PC-9 (cell line): ENCODE results near the gene MACROH2A1. TPM values are rescaled to one million over a fixed set of nuclear protein-coding genes. Genes with fewer than 3 reads are reported as not detected.

ENCODE experiments used
- BruUV-seq: library from RNA; stranded (reverse); fragments of 400-500 nt; replicated peaks from 2 replicates; lab custom pipeline; 2021; lab: Mats Ljungman, UMichigan
- CTCF ChIA-PET: fragments of 300-600 bp; sonication (Branson Sonifier 250); formaldehyde crosslinking; loops from one replicate; lab custom pipeline; 2022; ENCODE audit warnings: antibody characterized with exemption; lab: Charles Lee
- POLR2A ChIA-PET: fragments of 300-600 bp; sonication (Branson Sonifier 250); formaldehyde crosslinking; loops from one replicate; lab custom pipeline; 2022; ENCODE audit warnings: antibody characterized with exemption; ENCODE audit not compliant: unreplicated experiment; lab: Charles Lee
- DNase-seq, 2 experiments: peaks; one replicate each; pipeline versions ENCODE4 v3.0.0 to v3.0.0-alpha.2; 2015 to 2022; ENCODE audit warnings: mixed read lengths in 1 of 2
- H2AFZ ChIP-seq: fragments of 200-600 bp; sonication (generic); 2 replicates; pipeline ENCODE4 v1.8.1; 2017; ENCODE audit warnings: antibody characterized with exemption
- H3F3A ChIP-seq: fragments of 200-600 bp; sonication (generic); 2 replicates; pipeline ENCODE4 v1.8.1; 2017; ENCODE audit warnings: antibody characterized with exemption, mild to moderate bottlenecking, low read depth; ENCODE audit not compliant: insufficient read depth
- H3K27ac ChIP-seq: fragments of 200-600 bp; sonication (generic); 2 replicates; pipeline ENCODE4 v1.6.1; 2016; ENCODE audit warnings: mixed run types
- H3K27me3 ChIP-seq: fragments of 200-600 bp; sonication (generic); 2 replicates; pipeline ENCODE4 v1.6.1; 2016; ENCODE audit warnings: low read depth, mixed run types; ENCODE audit not compliant: insufficient read depth
- H3K36me3 ChIP-seq: fragments of 200-600 bp; sonication (generic); 2 replicates; pipeline ENCODE4 v1.6.1; 2016; ENCODE audit warnings: low read depth, mixed run types
- H3K4me1 ChIP-seq: fragments of 200-600 bp; sonication (generic); replicated peaks from 2 replicates; pipeline ENCODE4 v1.6.1; 2016; ENCODE audit warnings: mixed run types; ENCODE audit not compliant: insufficient read depth
- H3K4me2 ChIP-seq: fragments of 200-600 bp; sonication (generic); 2 replicates; pipeline ENCODE4 v1.6.1; 2017; ENCODE audit warnings: mixed run types
- H3K4me3 ChIP-seq: fragments of 200-600 bp; sonication (generic); 2 replicates; pipeline ENCODE4 v1.6.1; 2016; ENCODE audit warnings: mixed run types
- H3K79me2 ChIP-seq: fragments of 200-600 bp; sonication (generic); 2 replicates; pipeline ENCODE4 v1.6.1; 2017; ENCODE audit warnings: low read depth, mixed run types
- H3K9me2 ChIP-seq: fragments of 200-600 bp; sonication (generic); 2 replicates; pipeline ENCODE4 v1.8.1; 2017; ENCODE audit warnings: mild to moderate bottlenecking; ENCODE audit not compliant: insufficient read depth
- H3K9me3 ChIP-seq: fragments of 200-600 bp; sonication (generic); 2 replicates; pipeline ENCODE4 v1.8.1; 2016; ENCODE audit warnings: low read depth; ENCODE audit not compliant: insufficient read depth
- H4K20me1 ChIP-seq: fragments of 200-600 bp; sonication (generic); 2 replicates; pipeline ENCODE4 v1.8.1; 2017; ENCODE audit not compliant: insufficient read depth
- EZH2 ChIP-seq: fragments of 200-600 bp; sonication (generic); IDR thresholded peaks from 2 replicates; pipeline ENCODE4 v1.8.0; 2017; ENCODE audit warnings: antibody characterized with exemption, low read depth
- intact Hi-C: fragments of 100-400 bp; cut with micrococcal nuclease; formaldehyde crosslinking; loops from one replicate; pipeline ENCODE4 v1.10.0; 2022; ENCODE audit not compliant: unreplicated experiment
- total RNA-seq: library from RNA; stranded (reverse); gene quantifications from 2 replicates; pipeline ENCODE4 v1.2.3, GENCODE V29; 2021
- TF ChIP-seq, protein P1 (sequence below): fragments of 200-600 bp; sonication (generic); conservative IDR thresholded peaks from 2 replicates; pipeline ENCODE4 v1.6.1; 2017; ENCODE audit warnings: mixed run types, antibody characterized with exemption, mild to moderate bottlenecking, moderate library complexity

MACROH2A1 gene
- total RNA-seq, 1 experiment from 2014 or later = 223 TPM

- Histone ChIP-seq H3K4me3 (no peak overlapping the region), H3K4me2 (no peak overlapping the region), H4K20me1 (no peaks in the 10 kb centered on the region), H2AFZ (no peak overlapping the region), H3K4me1 (peaks cover 4% of the 10 kb centered on the region; the same call in 1 of the 2 replicates), H3K79me2 (no peaks in the 10 kb centered on the region), H3K9me3 (no peaks in the 10 kb centered on the region), H3K36me3 (no peaks in the 10 kb centered on the region), H3K9me2 (no peaks in the 10 kb centered on the region), H3F3A (no peaks in the 10 kb centered on the region; the same call in 1 of the 2 replicates), H3K27ac (no peak overlapping the region), H3K27me3 (no peaks in the 10 kb centered on the region)
- no peak for DNase-seq
- BruUV-seq = no TSS peak
- CTCF ChIA-PET = no interaction called here
- TF ChIP-seq, protein P1, sequence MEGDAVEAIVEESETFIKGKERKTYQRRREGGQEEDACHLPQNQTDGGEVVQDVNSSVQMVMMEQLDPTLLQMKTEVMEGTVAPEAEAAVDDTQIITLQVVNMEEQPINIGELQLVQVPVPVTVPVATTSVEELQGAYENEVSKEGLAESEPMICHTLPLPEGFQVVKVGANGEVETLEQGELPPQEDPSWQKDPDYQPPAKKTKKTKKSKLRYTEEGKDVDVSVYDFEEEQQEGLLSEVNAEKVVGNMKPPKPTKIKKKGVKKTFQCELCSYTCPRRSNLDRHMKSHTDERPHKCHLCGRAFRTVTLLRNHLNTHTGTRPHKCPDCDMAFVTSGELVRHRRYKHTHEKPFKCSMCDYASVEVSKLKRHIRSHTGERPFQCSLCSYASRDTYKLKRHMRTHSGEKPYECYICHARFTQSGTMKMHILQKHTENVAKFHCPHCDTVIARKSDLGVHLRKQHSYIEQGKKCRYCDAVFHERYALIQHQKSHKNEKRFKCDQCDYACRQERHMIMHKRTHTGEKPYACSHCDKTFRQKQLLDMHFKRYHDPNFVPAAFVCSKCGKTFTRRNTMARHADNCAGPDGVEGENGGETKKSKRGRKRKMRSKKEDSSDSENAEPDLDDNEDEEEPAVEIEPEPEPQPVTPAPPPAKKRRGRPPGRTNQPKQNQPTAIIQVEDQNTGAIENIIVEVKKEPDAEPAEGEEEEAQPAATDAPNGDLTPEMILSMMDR = no peak
- TF ChIP-seq EZH2 = no peak
- intact Hi-C loops = no loop called here
- POLR2A ChIA-PET = no interaction called here
Measured at GRCh38 chr5:135313405-135313804, 85.6 kb downstream of the MACROH2A1 start.

GRCh38 chr5:135312255-135312935 is 86.6 kb downstream of the MACROH2A1 start:
- BruUV-seq = no TSS peak
- H3K9me3 ChIP-seq = no peaks in the 10 kb centered on the region
- H3K4me2 ChIP-seq = no peak overlapping the region
- POLR2A ChIA-PET = interaction anchor here (0.7 kb wide), 1 partner anchor 383 kb away, joined by 8 read pairs; no protein-coding TSS in a partner anchor
- TF ChIP-seq, protein P1 = no peak
- TF ChIP-seq EZH2 = no peak
- CTCF ChIA-PET = no interaction called here
- no peaks in the 10 kb centered on the region for H3K79me2 ChIP-seq
- H2AFZ ChIP-seq = no peak overlapping the region
- no peaks in the 10 kb centered on the region; the same call in 1 of the 2 replicates for H3F3A ChIP-seq
- no peak overlapping the region for H3K4me3 ChIP-seq
- H3K27ac ChIP-seq = no peak overlapping the region
- peaks cover 8% of the 10 kb centered on the region; the same call in 1 of the 2 replicates for H3K4me1 ChIP-seq
- H3K27me3 ChIP-seq = no peaks in the 10 kb centered on the region
- H3K9me2 ChIP-seq = no peaks in the 10 kb centered on the region
- H4K20me1 ChIP-seq = no peaks in the 10 kb centered on the region
- no peak for DNase-seq
- H3K36me3 ChIP-seq = no peaks in the 10 kb centered on the region
- intact Hi-C loops = no loop called here

- Histone ChIP-seq H3K79me2 (no peaks in the 10 kb centered on the region), H3K27ac (no peak overlapping the region), H3K4me2 (no peak overlapping the region), H2AFZ (no peak overlapping the region), H3K36me3 (no peaks in the 10 kb centered on the region), H3K4me1 (peaks cover 8% of the 10 kb centered on the region; the same call in 1 of the 2 replicates), H4K20me1 (no peaks in the 10 kb centered on the region), H3K9me2 (no peaks in the 10 kb centered on the region), H3F3A (no peaks in the 10 kb centered on the region; the same call in 1 of the 2 replicates), H3K4me3 (no peak overlapping the region), H3K9me3 (no peaks in the 10 kb centered on the region), H3K27me3 (no peaks in the 10 kb centered on the region)
- ChIA-PET CTCF (no interaction called here), POLR2A (no interaction called here)
- intact Hi-C loops = no loop called here
- BruUV-seq = no TSS peak
- peak in 1 of 2 experiments; percentile 39 for DNase-seq
- TF ChIP-seq EZH2 = no peak
- TF ChIP-seq, protein P1 = no peak
Measured at GRCh38 chr5:135310328-135310989, 88.6 kb downstream of the MACROH2A1 start.
